Liver (tissue), 9 donors: ENCODE data around the gene ZNF814. TPM values are rescaled to one million over a fixed set of nuclear protein-coding genes. Genes with fewer than 3 reads are reported as not detected.
"Not testable (repeated sequence)": the region's sequence is repeated elsewhere in the genome, so short reads cannot be mapped to it uniquely, and the experiment has no call there.

Experiments
- DNase-seq: peaks from one replicate; pipeline ENCODE4 v3.0.0-alpha.2; 2017; ENCODE audit warnings: low spot score
- H3K27ac ChIP-seq, 2 donors: one replicate each; pipeline ENCODE4 v1.7.0; 2013; ENCODE audit warnings: inconsistent platforms in 2 of 2, low read length in 2 of 2, control low read depth in 1 of 2, low read depth in 1 of 2, mild to moderate bottlenecking in 1 of 2
- H3K27me3 ChIP-seq, 4 donors: one replicate each; pipeline versions ENCODE4 v1.6.1 to v1.7.0; 2013; ENCODE audit warnings: low read length in 3 of 4, inconsistent platforms in 1 of 4, mild to moderate bottlenecking in 1 of 4, moderate library complexity in 1 of 4; ENCODE audit not compliant: control insufficient read depth in 4 of 4, insufficient read depth in 4 of 4
- H3K36me3 ChIP-seq, 4 donors: one replicate each; pipeline versions ENCODE4 v1.6.1 to v1.7.0; 2013; ENCODE audit warnings: low read length in 3 of 4, mild to moderate bottlenecking in 3 of 4, low read depth in 1 of 4, moderate library complexity in 1 of 4; ENCODE audit not compliant: control insufficient read depth in 4 of 4, insufficient read depth in 3 of 4
- H3K4me1 ChIP-seq, 4 donors: one replicate each; pipeline versions ENCODE4 v1.6.1 to v1.7.0; 2013; ENCODE audit warnings: low read length in 3 of 4, mild to moderate bottlenecking in 3 of 4, moderate library complexity in 1 of 4; ENCODE audit not compliant: control insufficient read depth in 4 of 4, insufficient read depth in 4 of 4
- H3K4me3 ChIP-seq, 3 donors: one replicate each; pipeline versions ENCODE4 v1.6.1 to v1.7.0; 2013; ENCODE audit warnings: low read length in 3 of 3, control low read depth in 1 of 3, low read depth in 1 of 3, mild to moderate bottlenecking in 1 of 3
- H3K9ac ChIP-seq, 2 donors: one replicate each; pipeline ENCODE4 v1.7.0; 2013; ENCODE audit warnings: low read length in 2 of 2, mild to moderate bottlenecking in 2 of 2, moderate library complexity in 2 of 2, control low read depth in 1 of 2, low read depth in 1 of 2
- H3K9me3 ChIP-seq, 4 donors: one replicate each; pipeline versions ENCODE4 v1.6.1 to v1.7.0; 2013; ENCODE audit warnings: low read length in 3 of 4; ENCODE audit not compliant: control insufficient read depth in 4 of 4
- ATF3 ChIP-seq: IDR thresholded peaks from 2 replicates; pipeline ENCODE4 v1.6.1; 2016; ENCODE audit warnings: antibody characterized with exemption
- CTCF ChIP-seq: fragments of 150-350 bp; IDR thresholded peaks from 2 replicates; pipeline ENCODE4 v1.5.1; 2017; ENCODE audit warnings: improper control_type of control experiment, low read depth, low read length; ENCODE audit not compliant: missing input control
- FOXA1 ChIP-seq: IDR thresholded peaks from 2 replicates; pipeline ENCODE4 v1.6.1; 2016; ENCODE audit warnings: antibody characterized with exemption
- FOXA2 ChIP-seq: IDR thresholded peaks from 2 replicates; pipeline ENCODE4 v1.6.1; 2016; ENCODE audit warnings: antibody characterized with exemption
- GABPA ChIP-seq, 2 donors: IDR thresholded peaks in 1 of 2; conservative IDR thresholded peaks in 1 of 2; 2 replicates each; pipeline ENCODE4 v1.6.1; 2016; ENCODE audit warnings: antibody characterized with exemption in 2 of 2, mild to moderate bottlenecking in 1 of 2, moderate library complexity in 1 of 2
- HNF4A ChIP-seq, 2 donors: conservative IDR thresholded peaks; 2 replicates each; pipeline ENCODE4 v1.6.1; 2016; ENCODE audit warnings: antibody characterized with exemption in 2 of 2, mild to moderate bottlenecking in 2 of 2
- HNF4G ChIP-seq: IDR thresholded peaks from 2 replicates; pipeline ENCODE4 v1.6.1; 2016; ENCODE audit warnings: antibody characterized with exemption
- NR2F2 ChIP-seq: IDR thresholded peaks from 2 replicates; pipeline ENCODE4 v1.6.1; 2016; ENCODE audit warnings: antibody characterized with exemption
- RAD21 ChIP-seq, 2 donors: IDR thresholded peaks; 2 replicates each; pipeline ENCODE4 v1.6.1; 2016; ENCODE audit warnings: antibody characterized with exemption in 2 of 2, mild to moderate bottlenecking in 2 of 2
- RXRA ChIP-seq, 2 donors: IDR thresholded peaks; 2 replicates each; pipeline ENCODE4 v1.6.1; 2017 to 2018; ENCODE audit warnings: antibody characterized with exemption in 2 of 2, mild to moderate bottlenecking in 1 of 2
- SP1 ChIP-seq: IDR thresholded peaks from 2 replicates; pipeline ENCODE4 v1.6.1; 2018; ENCODE audit warnings: antibody characterized with exemption, mild to moderate bottlenecking
- TAF1 ChIP-seq: conservative IDR thresholded peaks from 2 replicates; pipeline ENCODE4 v1.6.1; 2016; ENCODE audit warnings: antibody characterized with exemption, mild to moderate bottlenecking
- ZBTB33 ChIP-seq: IDR thresholded peaks from 2 replicates; pipeline ENCODE4 v1.6.1; 2016; ENCODE audit warnings: antibody characterized with exemption
- WGBS: extraction: QIAGEN DNeasy Blood & Tissue Kit; methylation state at CpG from one replicate; pipeline ENCODE4 v1.1.7; 2013; 5-methylcytosine and 5-hydroxymethylcytosine counted together
- polyA plus RNA-seq, 2 donors: library from polyadenylated mRNA; stranded (reverse) in 1 of 2; unstranded in 1 of 2; fragments of 200-250 nt in 1 of 2; fragments of >200 nt in 1 of 2; fragmentation: Nextera tagmentation in 1 of 2; extraction: Ambion mirVana in 1 of 2; gene quantifications; one replicate each; pipeline versions ENCODE4 v1.2.1 to v1.2.3, GENCODE V29; 2013 to 2015
- total RNA-seq, 2 donors: library from RNA; depleted of rRNA; stranded (reverse); fragments of >200 nt; gene quantifications; one replicate each; pipeline ENCODE4 v1.2.3, GENCODE V29; 2014
- donor health status: healthy.
- donor health status: healthy.
- donor health status: healthy.
- donor health status: healthy.
- donor health status: healthy.

Gene ZNF814
- total and polyA plus RNA-seq, 4 donors: 6.9 to 13.8 (median 8.2) TPM

- peaks cover 2 to 27% (median 8%) of the 10 kb centered on the region in 4 donors for H3K4me1 ChIP-seq
- no peaks in the 10 kb centered on the region for H3K27me3 ChIP-seq
- 16% methylated on average over 13 of the region's 13 CpGs for WGBS
- peak overlapping the region; percentile 70 to 95 for H3K9ac ChIP-seq
- no peak for DNase-seq
- H3K9me3 ChIP-seq: no peaks in the 10 kb centered on the region
- H3K4me3 ChIP-seq: peak overlapping the region; percentile 63 to 86 (median 85)
- TF ChIP-seq HNF4A (conservative IDR thresholded peaks at IDR 0.05) (peak in 1 of 2 donors; percentile 42), CTCF (no peak)
- H3K36me3 ChIP-seq: peaks cover 0 to 11% (median 7%) of the 10 kb centered on the region in 4 donors
- H3K27ac ChIP-seq: peak overlapping the region; percentile 67 to 82
These were observed 74.8 kb downstream of the ZNF814 start for GRCh38 chr19:57813919-57814504.

- peaks cover 2 to 27% (median 8%) of the 10 kb centered on the region in 4 donors for H3K4me1 ChIP-seq
- H3K9me3 ChIP-seq, H3K27me3 ChIP-seq, H3K27ac ChIP-seq, H3K9ac ChIP-seq, DNase-seq: not testable (repeated sequence)
- H3K36me3 ChIP-seq: peaks cover 0 to 14% (median 12%) of the 10 kb centered on the region in 4 donors
- peak overlapping the region in 1 of 3 donors; percentile 63 for H3K4me3 ChIP-seq
- WGBS: 87% methylated on average over 13 of the region's 13 CpGs
These were observed 75.6 kb downstream of the ZNF814 start for GRCh38 chr19:57812975-57813820.

- Histone ChIP-seq H3K4me1 (peaks cover 2 to 27% (median 8%) of the 10 kb centered on the region in 4 donors), H3K27me3 (no peaks in the 10 kb centered on the region), H3K27ac (no peak overlapping the region), H3K9me3 (no peaks in the 10 kb centered on the region), H3K4me3 (no peak overlapping the region), H3K9ac (no peak overlapping the region), H3K36me3 (peaks cover 0 to 22% (median 15%) of the 10 kb centered on the region in 4 donors)
- 88% methylated on average over 3 of the region's 3 CpGs for WGBS
- TF ChIP-seq GABPA (IDR thresholded peaks at IDR 0.05 in 1 of 2, conservative IDR thresholded peaks at IDR 0.05 in 1 of 2): no peak
- no peak for TF ChIP-seq FOXA1
- TF ChIP-seq RAD21 (IDR thresholded peaks at IDR 0.05): no peak
- no peak for TF ChIP-seq RXRA (IDR thresholded peaks at IDR 0.05)
- TF ChIP-seq ATF3: no peak
- TF ChIP-seq ZBTB33: no peak
- TF ChIP-seq HNF4A (conservative IDR thresholded peaks at IDR 0.05): no peak
- no peak for TF ChIP-seq CTCF
- TF ChIP-seq SP1: no peak
- TF ChIP-seq NR2F2: no peak
- no peak for TF ChIP-seq TAF1
- TF ChIP-seq FOXA2: no peak
- TF ChIP-seq HNF4G: no peak
- no peak for DNase-seq
These were observed 76.6 kb downstream of the ZNF814 start for GRCh38 chr19:57812226-57812625.
